CD14-positive monocyte (primary cell): ENCODE data around the gene PELI2. TPM values are rescaled to one million over a fixed set of nuclear protein-coding genes. Genes with fewer than 3 reads are reported as not detected.

ENCODE experiments used
- DNase-seq, 3 donors: peaks; one replicate each; pipeline ENCODE4 v3.0.0-alpha.2; 2011 to 2022
- H2AFZ ChIP-seq: 2 replicates; pipeline ENCODE4 v1.6.0; 2012; ENCODE audit warnings: mild to moderate bottlenecking, low read depth, low read length, inconsistent platforms; ENCODE audit not compliant: insufficient read depth, poor library complexity, severe bottlenecking
- H3K27ac ChIP-seq, 2 donors: 1 replicate in 1 of 2; 2 replicates in 1 of 2; pipeline ENCODE4 v1.5.1; 2012 to 2013; ENCODE audit warnings: low read length in 2 of 2, control low read depth in 1 of 2, inconsistent platforms in 1 of 2, low read depth in 1 of 2, mild to moderate bottlenecking in 1 of 2
- H3K27me3 ChIP-seq, 2 donors: one replicate each; pipeline versions ENCODE4 v1.6.0 to v1.6.1; 2011 to 2013; ENCODE audit warnings: low read length in 2 of 2; ENCODE audit not compliant: control insufficient read depth in 2 of 2, insufficient read depth in 2 of 2
- H3K36me3 ChIP-seq, 2 donors: replicated peaks in 1 of 2; 1 replicate in 1 of 2; 2 replicates in 1 of 2; pipeline versions ENCODE4 v1.5.1 to v1.6.1; 2012 to 2013; ENCODE audit warnings: low read length in 2 of 2, control low read depth in 1 of 2, inconsistent platforms in 1 of 2, mild to moderate bottlenecking in 1 of 2; ENCODE audit not compliant: insufficient read depth in 2 of 2, control insufficient read depth in 1 of 2
- H3K4me1 ChIP-seq, 2 donors: 1 replicate in 1 of 2; 2 replicates in 1 of 2; pipeline versions ENCODE4 v1.5.1 to v1.6.1; 2012 to 2013; ENCODE audit warnings: low read length in 2 of 2, control low read depth in 1 of 2, inconsistent platforms in 1 of 2, mild to moderate bottlenecking in 1 of 2, moderate library complexity in 1 of 2; ENCODE audit not compliant: insufficient read depth in 2 of 2, control insufficient read depth in 1 of 2
- H3K4me2 ChIP-seq: replicated peaks from 2 replicates; pipeline ENCODE3; 2012; ENCODE audit warnings: low read length, moderate library complexity, mild to moderate bottlenecking; ENCODE audit not compliant: poor library complexity, severe bottlenecking; ENCODE audit errors: extremely low read depth
- H3K4me3 ChIP-seq, 3 experiments: fragments of 200-600 bp in 1 of 3; sonication (generic) in 1 of 3; replicated peaks in 1 of 3; 1 replicate in 2 of 3; 2 replicates in 1 of 3; pipeline ENCODE4 v1.5.1; 2011 to 2013; ENCODE audit warnings: low read length in 3 of 3, mild to moderate bottlenecking in 3 of 3, control low read depth in 2 of 3, low read depth in 2 of 3, inconsistent platforms in 1 of 3, moderate library complexity in 1 of 3
- H3K79me2 ChIP-seq: 2 replicates; pipeline ENCODE4 v1.6.0; 2012; ENCODE audit warnings: mild to moderate bottlenecking, control low read depth, inconsistent platforms, low read length, moderate library complexity; ENCODE audit not compliant: insufficient read depth
- H3K9ac ChIP-seq: 2 replicates; pipeline ENCODE4 v1.6.0; 2017; ENCODE audit warnings: low read length, mild to moderate bottlenecking; ENCODE audit not compliant: insufficient read depth, poor library complexity, severe bottlenecking
- H3K9me3 ChIP-seq, 2 donors: replicated peaks in 1 of 2; 1 replicate in 1 of 2; 2 replicates in 1 of 2; pipeline versions ENCODE4 v1.5.1 to v1.6.1; 2012 to 2013; ENCODE audit warnings: low read length in 2 of 2, control low read depth in 1 of 2; ENCODE audit not compliant: control insufficient read depth in 1 of 2, insufficient read depth in 1 of 2
- H4K20me1 ChIP-seq: 2 replicates; pipeline ENCODE4 v1.6.0; 2012; ENCODE audit warnings: mild to moderate bottlenecking, low read length, control low read depth, moderate library complexity; ENCODE audit not compliant: insufficient read depth
- H3K27ac Mint-ChIP-seq, 7 donors: one replicate each; pipeline ENCODE4 v1.8.0; 2020; ENCODE audit warnings: mild to moderate bottlenecking in 7 of 7, mixed read lengths in 7 of 7, moderate library complexity in 6 of 7, inconsistent platforms in 2 of 7
- H3K27me3 Mint-ChIP-seq, 3 donors: one replicate each; pipeline ENCODE4 v1.8.0; 2021 to 2022; ENCODE audit warnings: low read depth in 3 of 3, mild to moderate bottlenecking in 3 of 3, mixed read lengths in 3 of 3, moderate library complexity in 3 of 3, inconsistent platforms in 1 of 3
- H3K36me3 Mint-ChIP-seq, 2 donors: one replicate each; pipeline ENCODE4 v1.8.0; 2020; ENCODE audit warnings: mixed read lengths in 2 of 2, inconsistent platforms in 1 of 2, mild to moderate bottlenecking in 1 of 2
- H3K4me1 Mint-ChIP-seq: one replicate; pipeline ENCODE4 v1.8.0; 2020; ENCODE audit warnings: mild to moderate bottlenecking, mixed read lengths
- H3K4me3 Mint-ChIP-seq, 2 donors: one replicate each; pipeline ENCODE4 v1.8.0; 2020; ENCODE audit warnings: mild to moderate bottlenecking in 2 of 2, mixed read lengths in 2 of 2, moderate library complexity in 1 of 2
- H3K9me3 Mint-ChIP-seq, 7 donors: one replicate each; pipeline ENCODE4 v1.8.0; 2020 to 2022; ENCODE audit warnings: mixed read lengths in 7 of 7, mild to moderate bottlenecking in 6 of 7, moderate library complexity in 6 of 7, inconsistent platforms in 2 of 7
- WGBS: methylation state at CpG from one replicate; pipeline ENCODE4 v1.1.5; 2013; ENCODE audit warnings: missing lambda C conversion rate; ENCODE audit not compliant: insufficient coverage; 5-methylcytosine and 5-hydroxymethylcytosine counted together
- intact Hi-C, 2 donors: fragments of 100-400 bp; cut with micrococcal nuclease; formaldehyde crosslinking; loops; one replicate each; pipeline versions ENCODE4 v1.15.0 to v1.15.1; 2023
- polyA plus RNA-seq, 3 donors: library from polyadenylated mRNA; depleted of rRNA in 1 of 3; unstranded in 2 of 3; stranded (reverse) in 1 of 3; fragments of 300-500 nt in 2 of 3; fragments of >200 nt in 1 of 3; fragmentation: Illumina TruSeq in 2 of 3; gene quantifications; 1 replicate in 2 of 3; 2 replicates in 1 of 3; pipeline ENCODE4 v1.2.3, GENCODE V29; 2012 to 2021
- TF ChIP-seq, protein P1 (sequence below): fragments of 200-600 bp; IDR thresholded peaks from one replicate; pipeline ENCODE4 v1.8.0; 2022; ENCODE audit warnings: antibody characterized with exemption, mild to moderate bottlenecking

Gene PELI2
- polyA plus RNA-seq, 3 donors = 10.1 to 35.8 (median 12.5) TPM

DNA sequence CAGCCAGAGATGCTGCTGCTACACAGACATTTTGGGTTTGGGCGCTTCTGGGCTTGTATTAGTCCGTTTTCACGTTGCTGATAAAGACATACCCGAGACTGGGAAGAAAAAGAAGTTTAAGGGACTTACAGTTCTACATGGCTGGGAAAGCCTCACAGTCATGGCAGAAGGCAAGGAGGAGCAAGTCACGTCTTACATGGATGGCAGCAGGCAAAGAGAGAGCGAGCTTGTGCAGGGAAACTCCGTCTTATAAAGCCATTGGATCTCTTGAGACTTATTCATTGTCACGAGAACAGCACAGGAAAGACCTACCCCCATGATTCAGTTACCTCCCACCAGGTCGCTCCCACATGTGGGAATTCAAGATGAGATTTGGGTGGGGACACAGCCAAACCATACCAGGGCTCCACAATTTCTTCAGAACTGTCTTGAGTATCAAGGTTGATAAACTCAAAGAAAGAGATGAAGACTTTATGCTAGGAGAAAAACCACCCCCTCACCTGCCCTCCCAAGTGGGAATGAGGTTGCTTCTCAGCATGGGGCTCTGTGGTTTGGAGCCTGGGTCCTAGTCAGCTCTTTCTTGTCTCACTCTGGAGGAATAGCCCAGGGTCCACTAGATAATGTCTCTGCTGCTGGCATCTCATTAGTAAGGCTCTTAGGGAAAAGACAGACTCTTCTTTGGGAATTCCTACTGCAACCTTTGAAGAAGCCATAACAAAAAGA lies 200.3 kb downstream of the PELI2 start:
- Histone ChIP-seq H3K4me2 (no peak overlapping the region), H3K9me3 (peaks cover 0 to 3% of the 10 kb centered on the region in 2 donors), H3K9ac (no peak overlapping the region), H2AFZ (no peak overlapping the region), H3K27ac (no peak overlapping the region), H3K4me3 (no peak overlapping the region), H3K27me3 (no peaks in the 10 kb centered on the region), H4K20me1 (no peaks in the 10 kb centered on the region), H3K36me3 (peaks cover 0 to 5% of the 10 kb centered on the region in 2 donors), H3K79me2 (no peaks in the 10 kb centered on the region), H3K4me1 (no peaks in the 10 kb centered on the region)
- intact Hi-C loops = no loop called here
- H3K4me1 Mint-ChIP-seq = peaks cover 4% of the 10 kb centered on the region
- H3K36me3 Mint-ChIP-seq = peaks cover 12 to 14% of the 10 kb centered on the region in 2 donors
- no peak overlapping the region for H3K4me3 Mint-ChIP-seq
- no peak overlapping the region for H3K27ac Mint-ChIP-seq
- TF ChIP-seq, protein P1, sequence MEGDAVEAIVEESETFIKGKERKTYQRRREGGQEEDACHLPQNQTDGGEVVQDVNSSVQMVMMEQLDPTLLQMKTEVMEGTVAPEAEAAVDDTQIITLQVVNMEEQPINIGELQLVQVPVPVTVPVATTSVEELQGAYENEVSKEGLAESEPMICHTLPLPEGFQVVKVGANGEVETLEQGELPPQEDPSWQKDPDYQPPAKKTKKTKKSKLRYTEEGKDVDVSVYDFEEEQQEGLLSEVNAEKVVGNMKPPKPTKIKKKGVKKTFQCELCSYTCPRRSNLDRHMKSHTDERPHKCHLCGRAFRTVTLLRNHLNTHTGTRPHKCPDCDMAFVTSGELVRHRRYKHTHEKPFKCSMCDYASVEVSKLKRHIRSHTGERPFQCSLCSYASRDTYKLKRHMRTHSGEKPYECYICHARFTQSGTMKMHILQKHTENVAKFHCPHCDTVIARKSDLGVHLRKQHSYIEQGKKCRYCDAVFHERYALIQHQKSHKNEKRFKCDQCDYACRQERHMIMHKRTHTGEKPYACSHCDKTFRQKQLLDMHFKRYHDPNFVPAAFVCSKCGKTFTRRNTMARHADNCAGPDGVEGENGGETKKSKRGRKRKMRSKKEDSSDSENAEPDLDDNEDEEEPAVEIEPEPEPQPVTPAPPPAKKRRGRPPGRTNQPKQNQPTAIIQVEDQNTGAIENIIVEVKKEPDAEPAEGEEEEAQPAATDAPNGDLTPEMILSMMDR = no peak
- no peak for DNase-seq
- WGBS = 99% methylated on average over 7 of the region's 9 CpGs
- H3K27me3 Mint-ChIP-seq = no peaks in the 10 kb centered on the region
- peaks cover 4 to 13% (median 7%) of the 10 kb centered on the region in 7 donors for H3K9me3 Mint-ChIP-seq

DNA sequence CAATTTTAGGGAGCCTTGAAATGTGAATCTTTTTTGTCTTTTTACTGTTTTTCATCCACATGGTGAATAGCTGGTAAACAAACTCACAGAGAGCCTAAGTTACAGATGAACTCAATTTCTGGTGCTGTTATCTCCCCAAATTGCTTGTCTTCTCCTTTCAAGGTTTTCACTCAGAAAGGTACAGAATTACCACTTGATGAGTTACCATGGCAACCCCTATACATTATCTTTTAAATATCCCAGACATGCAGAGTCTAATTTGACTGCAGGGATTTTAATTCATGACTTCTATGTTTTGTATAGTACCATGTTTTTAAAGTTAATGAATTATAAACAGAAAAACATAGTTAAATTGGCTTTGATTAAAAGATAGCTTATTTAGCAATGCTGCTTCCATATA lies 203.7 kb downstream of the PELI2 start:
- peaks cover 0 to 5% of the 10 kb centered on the region in 2 donors for H3K36me3 ChIP-seq
- Mint-ChIP-seq H3K36me3 (peaks cover 12 to 20% of the 10 kb centered on the region in 2 donors), H3K27me3 (no peaks in the 10 kb centered on the region), H3K4me1 (peaks cover 3% of the 10 kb centered on the region), H3K4me3 (no peak overlapping the region), H3K27ac (no peak overlapping the region), H3K9me3 (peaks cover 3 to 12% (median 6%) of the 10 kb centered on the region in 7 donors)
- H3K4me1 ChIP-seq = no peaks in the 10 kb centered on the region
- H2AFZ ChIP-seq = no peak overlapping the region
- H3K27me3 ChIP-seq = no peaks in the 10 kb centered on the region
- no peaks in the 10 kb centered on the region for H4K20me1 ChIP-seq
- no peak for DNase-seq
- H3K79me2 ChIP-seq = no peaks in the 10 kb centered on the region
- H3K4me2 ChIP-seq = no peak overlapping the region
- TF ChIP-seq, protein P1 = no peak
- no peaks in the 10 kb centered on the region for H3K9me3 ChIP-seq
- H3K9ac ChIP-seq = no peak overlapping the region
- no peak overlapping the region for H3K27ac ChIP-seq
- intact Hi-C loops = no loop called here
- H3K4me3 ChIP-seq = no peak overlapping the region
